Ovary (tissue), 9 donors: ENCODE data around the gene MT1HL1. TPM values are rescaled to one million over a fixed set of nuclear protein-coding genes. Genes with fewer than 3 reads are reported as not detected.
A peak's percentile ranks its signal among the peaks of the same experiment; 100 is the strongest.

Source experiments
- DNase-seq, 5 donors: peaks; one replicate each; pipeline ENCODE4 v3.0.0-alpha.2; 2019 to 2020
- H3K27ac ChIP-seq, 2 donors: fragments of 200-600 bp; one replicate each; pipeline versions ENCODE4 v1.5.1 to v1.8.0; 2019 to 2022
- H3K27me3 ChIP-seq: fragments of 200-600 bp; one replicate; pipeline ENCODE4 v1.8.0; 2022
- H3K36me3 ChIP-seq: fragments of 200-600 bp; sonication (generic); one replicate; pipeline ENCODE4 v1.5.1; 2019
- H3K4me1 ChIP-seq: one replicate; pipeline ENCODE4 v1.8.1; 2013; ENCODE audit warnings: mild to moderate bottlenecking, moderate library complexity; ENCODE audit not compliant: insufficient read depth
- H3K4me3 ChIP-seq: fragments of 200-600 bp; sonication (generic); one replicate; pipeline ENCODE4 v1.5.1; 2017
- H3K9me3 ChIP-seq, 2 donors: fragments of 200-600 bp in 1 of 2; sonication (generic) in 1 of 2; one replicate each; pipeline versions ENCODE4 v1.5.1 to v1.8.1; 2013 to 2019; ENCODE audit warnings: mild to moderate bottlenecking in 1 of 2, moderate library complexity in 1 of 2
- EP300 ChIP-seq: sonication (generic); formaldehyde crosslinking; IDR thresholded peaks from one replicate; pipeline ENCODE4 v1.6.1; 2017; ENCODE audit warnings: antibody characterized with exemption
- POLR2A ChIP-seq: fragments of 450-650 bp; IDR thresholded peaks from one replicate; pipeline ENCODE4 v1.6.1; 2017; ENCODE audit warnings: antibody characterized with exemption, mild to moderate bottlenecking, moderate library complexity
- WGBS, 3 donors: extraction: QIAGEN DNeasy Blood & Tissue Kit in 1 of 3; methylation state at CpG; one replicate each; pipeline versions ENCODE4 v1.1.5 to v1.1.7; 2013 to 2017; 5-methylcytosine and 5-hydroxymethylcytosine counted together
- intact Hi-C, 4 donors: fragments of 100-400 bp; cut with DNase I; formaldehyde crosslinking; loops; one replicate each; pipeline versions ENCODE4 v1.11.0 to v1.15.1; 2022 to 2023
- polyA plus RNA-seq, 2 donors: library from polyadenylated mRNA; stranded (reverse); fragments of 200-250 nt in 1 of 2; fragments of 350-450 nt in 1 of 2; fragmentation: Illumina TruSeq in 1 of 2; extraction: RNeasy Lipid Tissue Mini Kit (QIAGEN cat#74804) in 1 of 2; gene quantifications; one replicate each; pipeline ENCODE4 v1.2.3, GENCODE V29; 2013 to 2014
- total RNA-seq, 7 donors: library from RNA; depleted of rRNA in 2 of 7; stranded (reverse); fragments of >200 nt in 2 of 7; fragmentation: NEBNext Ultra II Directional in 3 of 7; extraction: Animal tissue kit (Norgen Biotek cat#: 25700) in 3 of 7; gene quantifications; one replicate each; pipeline versions ENCODE4 v1.1.0 to v1.2.4, GENCODE V29; 2016 to 2023
- TF ChIP-seq, protein P1 (sequence below), 3 donors: fragments of 450-650 bp in 2 of 3; fragments of 200-600 bp in 1 of 3; IDR thresholded peaks; one replicate each; pipeline versions ENCODE4 v1.5.1 to v1.8.0; 2016 to 2022; ENCODE audit warnings: antibody characterized with exemption in 3 of 3, mild to moderate bottlenecking in 1 of 3
- donor health status: DM: no; HTN: no; CAD: no; lungs with moderate emphysema.
- donor health status: DM: no; HTN: no; CAD: no.
- donor health status: Bipolar disorder and iron deficiency.
- donor health status: DM: yes; HTN: yes; CAD: no.
- donor health status: DM: no; HTN: no; CAD: no.
- donor health status: DM: yes; HTN: yes; CAD: no.

MT1HL1 gene
- total and polyA plus RNA-seq, 9 donors, result not detected

DNA sequence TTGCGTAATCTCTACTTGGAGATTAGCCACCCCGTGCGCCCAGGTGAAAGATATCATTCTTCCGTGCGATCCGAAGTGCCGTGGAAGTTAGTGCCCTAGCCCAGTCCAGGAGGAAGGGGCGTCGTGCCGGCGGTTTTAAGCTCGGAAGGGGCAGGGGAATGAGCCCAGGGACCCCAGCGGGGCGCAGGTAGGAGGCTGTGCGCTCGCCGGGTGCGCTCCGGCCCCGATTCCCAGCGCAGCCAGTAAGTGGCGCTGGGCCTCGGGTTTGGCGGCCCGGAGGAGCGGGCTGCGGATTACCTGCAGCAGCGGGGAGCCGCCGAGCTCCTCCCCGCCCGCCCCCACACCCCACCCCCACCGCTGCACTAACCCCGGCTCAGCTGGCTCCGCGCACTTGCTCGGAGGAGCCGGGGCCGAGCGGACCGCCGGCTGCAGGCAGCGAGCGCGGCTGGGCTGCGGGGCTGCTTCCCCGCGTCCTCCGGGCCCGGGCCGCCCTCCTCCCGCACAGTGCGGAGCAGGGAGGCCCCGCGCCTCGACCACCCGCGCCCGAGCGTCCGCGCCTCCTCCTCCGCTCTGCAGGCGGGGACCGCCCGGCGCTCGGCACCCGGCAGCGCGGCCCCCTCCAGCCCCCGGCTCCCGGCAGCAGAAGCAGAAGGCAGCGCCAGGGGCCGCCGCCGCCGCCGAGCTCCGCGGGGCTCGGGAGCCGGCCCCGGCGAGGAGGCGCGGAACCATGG is 37.7 kb upstream of the MT1HL1 start, which contains the start of gene RYR2:
RYR2 (plus strand) TSS at position 390 of the 731 bp plus-strand sequence; CDS start at position 728, 338 bp downstream.
- intact Hi-C loops, result loop anchor here in 3 of 4 donors (5.0 to 10.0 kb wide), 3 partner anchors 343 to 1257 kb away; no protein-coding TSS in a partner anchor
- Histone ChIP-seq H3K27me3 (no peaks in the 10 kb centered on the region), H3K9me3 (no peaks in the 10 kb centered on the region), H3K36me3 (no peaks in the 10 kb centered on the region), H3K27ac (no peak within 1 kb of the TSS), H3K4me3 (peak within 1 kb of the TSS; percentile 48), H3K4me1 (no peaks in the 10 kb centered on the region)
- no peak for TF ChIP-seq EP300
- TF ChIP-seq, protein P1, sequence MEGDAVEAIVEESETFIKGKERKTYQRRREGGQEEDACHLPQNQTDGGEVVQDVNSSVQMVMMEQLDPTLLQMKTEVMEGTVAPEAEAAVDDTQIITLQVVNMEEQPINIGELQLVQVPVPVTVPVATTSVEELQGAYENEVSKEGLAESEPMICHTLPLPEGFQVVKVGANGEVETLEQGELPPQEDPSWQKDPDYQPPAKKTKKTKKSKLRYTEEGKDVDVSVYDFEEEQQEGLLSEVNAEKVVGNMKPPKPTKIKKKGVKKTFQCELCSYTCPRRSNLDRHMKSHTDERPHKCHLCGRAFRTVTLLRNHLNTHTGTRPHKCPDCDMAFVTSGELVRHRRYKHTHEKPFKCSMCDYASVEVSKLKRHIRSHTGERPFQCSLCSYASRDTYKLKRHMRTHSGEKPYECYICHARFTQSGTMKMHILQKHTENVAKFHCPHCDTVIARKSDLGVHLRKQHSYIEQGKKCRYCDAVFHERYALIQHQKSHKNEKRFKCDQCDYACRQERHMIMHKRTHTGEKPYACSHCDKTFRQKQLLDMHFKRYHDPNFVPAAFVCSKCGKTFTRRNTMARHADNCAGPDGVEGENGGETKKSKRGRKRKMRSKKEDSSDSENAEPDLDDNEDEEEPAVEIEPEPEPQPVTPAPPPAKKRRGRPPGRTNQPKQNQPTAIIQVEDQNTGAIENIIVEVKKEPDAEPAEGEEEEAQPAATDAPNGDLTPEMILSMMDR (IDR thresholded peaks at IDR 0.05), result peak; percentile 44 to 55 (median 46)
- TF ChIP-seq POLR2A, result no peak
- peak; percentile 36 to 70 (median 59) for DNase-seq
- WGBS, 3 donors, result 1 to 4% (median 3%) methylated on average over 26 to 87 of the region's 87 CpGs

DNA sequence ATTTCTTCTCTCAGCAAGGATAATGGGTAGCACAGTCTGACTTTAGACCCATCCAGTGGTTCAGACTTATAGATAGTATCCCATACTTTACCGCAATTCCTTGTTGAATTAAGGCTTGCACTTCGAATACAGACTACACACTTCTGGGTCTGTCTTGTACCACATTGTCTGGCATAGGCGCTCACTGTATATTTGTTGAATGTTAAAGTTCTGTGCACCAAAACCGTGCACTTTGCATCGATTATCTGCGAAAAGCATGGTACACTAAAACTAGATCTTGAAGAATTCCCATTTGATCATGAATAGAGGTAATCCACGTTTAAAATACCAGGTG is 37.2 kb upstream of the MT1HL1 start:
- Histone ChIP-seq H3K4me3 (no peak overlapping the region), H3K9me3 (no peaks in the 10 kb centered on the region), H3K4me1 (no peaks in the 10 kb centered on the region), H3K27me3 (no peaks in the 10 kb centered on the region), H3K27ac (no peak overlapping the region), H3K36me3 (no peaks in the 10 kb centered on the region)
- no peak for DNase-seq
- intact Hi-C loops, result loop anchor here in 3 of 4 donors (5.0 to 10.0 kb wide), 3 partner anchors 343 to 1257 kb away; no protein-coding TSS in a partner anchor
- TF ChIP-seq EP300 (no peak), POLR2A (no peak)
- TF ChIP-seq, protein P1 (IDR thresholded peaks at IDR 0.05), result no peak
- WGBS, 3 donors, result 16 to 22% (median 19%) methylated on average over 7 of the region's 7 CpGs

DNA sequence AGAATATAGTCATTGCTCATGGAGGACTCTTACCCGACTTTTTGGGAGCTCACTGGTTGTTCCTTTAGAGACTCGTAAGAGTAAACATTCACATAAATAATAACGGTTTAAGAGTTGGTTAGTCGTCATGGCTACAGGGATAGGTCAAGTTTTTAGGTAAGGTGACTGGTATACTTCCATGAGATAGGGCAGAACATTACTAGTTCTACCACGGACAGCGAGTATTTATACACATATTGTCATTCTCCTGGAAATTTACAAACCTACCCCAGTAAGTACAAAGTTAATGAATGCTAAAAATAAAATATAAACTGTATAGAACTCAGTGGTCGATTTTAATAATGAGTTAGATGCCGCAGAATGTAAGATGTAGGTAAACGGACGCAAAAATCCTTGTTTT is 36.6 kb upstream of the MT1HL1 start:
- no peak overlapping the region for H3K4me3 ChIP-seq
- no peaks in the 10 kb centered on the region for H3K27me3 ChIP-seq
- no peak for DNase-seq
- H3K36me3 ChIP-seq, result no peaks in the 10 kb centered on the region
- no peaks in the 10 kb centered on the region for H3K9me3 ChIP-seq
- intact Hi-C loops, result loop anchor here in 3 of 4 donors (5.0 to 10.0 kb wide), 3 partner anchors 344 to 1256 kb away; no protein-coding TSS in a partner anchor
- no peaks in the 10 kb centered on the region for H3K4me1 ChIP-seq
- TF ChIP-seq POLR2A (no peak), EP300 (no peak)
- TF ChIP-seq, protein P1 (IDR thresholded peaks at IDR 0.05), result no peak
- WGBS, 3 donors, result 79 to 83% (median 81%) methylated on average over 10 of the region's 10 CpGs
- H3K27ac ChIP-seq, result no peak overlapping the region

DNA sequence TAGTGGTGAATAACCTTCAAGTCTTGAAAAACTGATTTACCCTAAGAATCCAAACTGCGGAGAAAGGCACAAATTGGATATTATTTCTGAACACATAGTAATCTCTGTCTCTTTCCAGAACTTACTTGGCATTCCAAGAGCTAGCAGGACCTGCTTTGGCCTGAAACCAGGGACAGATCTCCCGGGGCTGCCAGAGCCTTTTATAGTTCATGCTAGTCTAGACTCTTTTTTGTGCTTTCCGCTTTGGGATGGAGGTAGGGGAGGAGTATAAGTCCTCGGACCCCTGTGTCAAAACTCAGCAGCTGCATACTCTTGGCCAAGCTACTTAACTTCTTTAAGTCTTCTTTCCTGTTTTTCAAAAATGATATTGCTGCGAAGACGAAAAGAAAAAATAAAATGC is 34.0 kb upstream of the MT1HL1 start:
- intact Hi-C loops, result no loop called here
- 78 to 82% (median 81%) methylated on average over 6 of the region's 6 CpGs for WGBS, 3 donors

More for the DNA sequence above, 34.0 kb upstream of the MT1HL1 start:
- no peaks in the 10 kb centered on the region for H3K9me3 ChIP-seq
- no peak for DNase-seq
- H3K36me3 ChIP-seq, result no peaks in the 10 kb centered on the region
- H3K27me3 ChIP-seq, result no peaks in the 10 kb centered on the region
- H3K4me1 ChIP-seq, result no peaks in the 10 kb centered on the region
- TF ChIP-seq, protein P1 (IDR thresholded peaks at IDR 0.05), result no peak
- TF ChIP-seq POLR2A, result no peak
- TF ChIP-seq EP300, result no peak
- H3K27ac ChIP-seq, result no peak overlapping the region
- no peak overlapping the region for H3K4me3 ChIP-seq
